Large intestine (tissue), 3 donors: ENCODE results near the gene PLSCR1. TPM values are rescaled to one million over a fixed set of nuclear protein-coding genes. Genes with fewer than 3 reads are reported as not detected.

Source experiments
- DNase-seq, 2 donors: peaks; one replicate each; pipeline versions ENCODE4 v3.0.0 to v3.0.0-alpha.2; 2013
- H3K27ac ChIP-seq: one replicate; pipeline ENCODE4 v1.5.1; 2013; ENCODE audit warnings: low read length
- H3K27me3 ChIP-seq: 2 replicates; pipeline ENCODE4 v1.6.1; 2013; ENCODE audit warnings: low read length; ENCODE audit not compliant: control insufficient read depth, insufficient read depth
- H3K36me3 ChIP-seq: 2 replicates; pipeline ENCODE4 v1.6.1; 2013; ENCODE audit warnings: low read length; ENCODE audit not compliant: control insufficient read depth, insufficient read depth
- H3K4me1 ChIP-seq: one replicate; pipeline ENCODE4 v1.6.1; 2013; ENCODE audit warnings: low read length; ENCODE audit not compliant: control insufficient read depth, insufficient read depth
- H3K4me3 ChIP-seq: one replicate; pipeline ENCODE4 v1.5.1; 2013; ENCODE audit warnings: low read length
- H3K9me3 ChIP-seq: one replicate; pipeline ENCODE4 v1.6.1; 2013; ENCODE audit warnings: mild to moderate bottlenecking, low read depth, low read length, moderate library complexity; ENCODE audit not compliant: control insufficient read depth
- WGBS: methylation state at CpG from one replicate; pipeline ENCODE4 v1.1.5; 2013; ENCODE audit warnings: low lambda C conversion rate; ENCODE audit not compliant: insufficient coverage; 5-methylcytosine and 5-hydroxymethylcytosine counted together
- polyA plus RNA-seq: library from polyadenylated mRNA; unstranded; fragments of 120-200 nt; gene quantifications from one replicate; pipeline ENCODE4 v1.2.1, GENCODE V29; 2013

The PLSCR1 gene
- polyA plus RNA-seq, 1 donor: 103 TPM

- peak; percentile 25 to 74 for DNase-seq
Measured at GRCh38 chr3:146517684-146518435, 26.5 kb downstream of the PLSCR1 start.

GRCh38 chr3:146513386-146514051 lies 30.9 kb downstream of the PLSCR1 start:
- WGBS: 90% methylated on average over 1 of the region's 2 CpGs
- DNase-seq: peak in 1 of 2 donors; percentile 22
- H3K9me3 ChIP-seq: no peaks in the 10 kb centered on the region
- no peak overlapping the region for H3K4me3 ChIP-seq
- H3K27me3 ChIP-seq: no peaks in the 10 kb centered on the region
- peak overlapping the region; percentile 49 for H3K27ac ChIP-seq
- H3K4me1 ChIP-seq: peaks cover 35% of the 10 kb centered on the region
- H3K36me3 ChIP-seq: peaks cover 19% of the 10 kb centered on the region

More at GRCh38 chr3:146517684-146518435, 26.5 kb downstream of the PLSCR1 start:
- Histone ChIP-seq H3K9me3 (no peaks in the 10 kb centered on the region), H3K27me3 (no peaks in the 10 kb centered on the region), H3K4me1 (peaks cover 17% of the 10 kb centered on the region), H3K36me3 (peaks cover 25% of the 10 kb centered on the region), H3K27ac (peak overlapping the region; percentile 53), H3K4me3 (no peak overlapping the region)
- WGBS: 60% methylated on average over 1 of the region's 4 CpGs

- Histone ChIP-seq H3K36me3 (peaks cover 18% of the 10 kb centered on the region), H3K27ac (peak overlapping the region; percentile 94), H3K27me3 (no peaks in the 10 kb centered on the region), H3K4me3 (no peak overlapping the region), H3K4me1 (peaks cover 29% of the 10 kb centered on the region), H3K9me3 (no peaks in the 10 kb centered on the region)
- peak; percentile 81 to 94 for DNase-seq
- no CpG with 5 or more reads among the region's 3 CpGs for WGBS
Measured at GRCh38 chr3:146511402-146512134, 32.8 kb downstream of the PLSCR1 start.

GRCh38 chr3:146507331-146508120 lies 36.9 kb downstream of the PLSCR1 start:
- H3K9me3 ChIP-seq: no peaks in the 10 kb centered on the region
- H3K4me3 ChIP-seq: no peak overlapping the region
- no peaks in the 10 kb centered on the region for H3K36me3 ChIP-seq
- H3K27ac ChIP-seq: peak overlapping the region; percentile 64
- WGBS: no CpG with 5 or more reads among the region's 1 CpG
- H3K4me1 ChIP-seq: peaks cover 27% of the 10 kb centered on the region
- no peaks in the 10 kb centered on the region for H3K27me3 ChIP-seq
- no peak for DNase-seq

GRCh38 chr3:146505516-146505915 lies 38.9 kb downstream of the PLSCR1 start:
- no peaks in the 10 kb centered on the region for H3K36me3 ChIP-seq
- no peak overlapping the region for H3K27ac ChIP-seq
- no peaks in the 10 kb centered on the region for H3K27me3 ChIP-seq
- no peak for DNase-seq
- no peaks in the 10 kb centered on the region for H3K9me3 ChIP-seq
- H3K4me3 ChIP-seq: no peak overlapping the region
- H3K4me1 ChIP-seq: peaks cover 12% of the 10 kb centered on the region
- 100% methylated on average over 1 of the region's 1 CpG for WGBS

GRCh38 chr3:146504498-146505197 lies 39.8 kb downstream of the PLSCR1 start:
- peaks cover 12% of the 10 kb centered on the region for H3K4me1 ChIP-seq
- no peaks in the 10 kb centered on the region for H3K27me3 ChIP-seq
- no peak overlapping the region for H3K4me3 ChIP-seq
- H3K27ac ChIP-seq: no peak overlapping the region
- DNase-seq: peak in 1 of 2 donors; percentile 36
- 25% methylated on average over 1 of the region's 3 CpGs for WGBS
- H3K36me3 ChIP-seq: no peaks in the 10 kb centered on the region
- H3K9me3 ChIP-seq: no peaks in the 10 kb centered on the region

GRCh38 chr3:146503461-146504202 lies 40.8 kb downstream of the PLSCR1 start:
- Histone ChIP-seq H3K9me3 (no peaks in the 10 kb centered on the region), H3K4me3 (no peak overlapping the region), H3K36me3 (no peaks in the 10 kb centered on the region), H3K27ac (no peak overlapping the region), H3K4me1 (peaks cover 12% of the 10 kb centered on the region), H3K27me3 (no peaks in the 10 kb centered on the region)
- DNase-seq: peak in 1 of 2 donors; percentile 43
- WGBS: 88% methylated on average over 5 of the region's 12 CpGs

GRCh38 chr3:146502887-146503460 lies 41.4 kb downstream of the PLSCR1 start:
- Histone ChIP-seq H3K27me3 (no peaks in the 10 kb centered on the region), H3K36me3 (no peaks in the 10 kb centered on the region), H3K9me3 (no peaks in the 10 kb centered on the region), H3K4me3 (no peak overlapping the region), H3K27ac (no peak overlapping the region), H3K4me1 (peaks cover 12% of the 10 kb centered on the region)
- WGBS: 67% methylated on average over 1 of the region's 1 CpG
- DNase-seq: no peak

GRCh38 chr3:146501752-146502151 lies 42.7 kb downstream of the PLSCR1 start:
- Histone ChIP-seq H3K27me3 (no peaks in the 10 kb centered on the region), H3K36me3 (no peaks in the 10 kb centered on the region), H3K4me3 (no peak overlapping the region), H3K4me1 (peaks cover 7% of the 10 kb centered on the region), H3K9me3 (peaks cover 6% of the 10 kb centered on the region), H3K27ac (no peak overlapping the region)
- DNase-seq: no peak
